GM10847 (cell line): ENCODE results near the gene ANKS3.

ENCODE experiments used
- POLR2A ChIP-seq: IDR thresholded peaks from 2 replicates; pipeline ENCODE4 v1.6.1; 2011; ENCODE audit not compliant: insufficient read length; ENCODE audit errors: extremely low read depth

Gene ANKS3

GRCh38 chr16:4765511-4766474 is 31.7 kb upstream of the ANKS3 start:
- no peak for TF ChIP-seq POLR2A

GRCh38 chr16:4763791-4764190 is 29.7 kb upstream of the ANKS3 start:
- no peak for TF ChIP-seq POLR2A

GRCh38 chr16:4762205-4762604 is 28.1 kb upstream of the ANKS3 start:
- no peak for TF ChIP-seq POLR2A

- TF ChIP-seq POLR2A: no peak
Observed at GRCh38 chr16:4760221-4760910, 26.3 kb upstream of the ANKS3 start.

GRCh38 chr16:4755687-4756086 is 21.6 kb upstream of the ANKS3 start:
- no peak for TF ChIP-seq POLR2A

- no peak for TF ChIP-seq POLR2A
Observed at GRCh38 chr16:4754865-4755264, 20.8 kb upstream of the ANKS3 start.

- TF ChIP-seq POLR2A: no peak
Observed at GRCh38 chr16:4753227-4753626, 19.2 kb upstream of the ANKS3 start.

- no peak for TF ChIP-seq POLR2A
Observed at GRCh38 chr16:4752351-4753100, 18.5 kb upstream of the ANKS3 start.

- no peak for TF ChIP-seq POLR2A
Observed at GRCh38 chr16:4750896-4751295, 16.8 kb upstream of the ANKS3 start.

GRCh38 chr16:4749700-4750257 is 15.7 kb upstream of the ANKS3 start:
- no peak for TF ChIP-seq POLR2A

GRCh38 chr16:4748682-4749411 is 14.8 kb upstream of the ANKS3 start:
- no peak for TF ChIP-seq POLR2A

GRCh38 chr16:4747906-4748681 is 14.0 kb upstream of the ANKS3 start:
- no peak for TF ChIP-seq POLR2A

- no peak for TF ChIP-seq POLR2A
Observed at GRCh38 chr16:4746991-4747574, 13.0 kb upstream of the ANKS3 start.

- TF ChIP-seq POLR2A: no peak
Observed at GRCh38 chr16:4746215-4746614, 12.1 kb upstream of the ANKS3 start.

GRCh38 chr16:4745274-4745569 is 11.2 kb upstream of the ANKS3 start:
- no peak for TF ChIP-seq POLR2A
